ENCODE results near the gene NAGPA.

DNA sequence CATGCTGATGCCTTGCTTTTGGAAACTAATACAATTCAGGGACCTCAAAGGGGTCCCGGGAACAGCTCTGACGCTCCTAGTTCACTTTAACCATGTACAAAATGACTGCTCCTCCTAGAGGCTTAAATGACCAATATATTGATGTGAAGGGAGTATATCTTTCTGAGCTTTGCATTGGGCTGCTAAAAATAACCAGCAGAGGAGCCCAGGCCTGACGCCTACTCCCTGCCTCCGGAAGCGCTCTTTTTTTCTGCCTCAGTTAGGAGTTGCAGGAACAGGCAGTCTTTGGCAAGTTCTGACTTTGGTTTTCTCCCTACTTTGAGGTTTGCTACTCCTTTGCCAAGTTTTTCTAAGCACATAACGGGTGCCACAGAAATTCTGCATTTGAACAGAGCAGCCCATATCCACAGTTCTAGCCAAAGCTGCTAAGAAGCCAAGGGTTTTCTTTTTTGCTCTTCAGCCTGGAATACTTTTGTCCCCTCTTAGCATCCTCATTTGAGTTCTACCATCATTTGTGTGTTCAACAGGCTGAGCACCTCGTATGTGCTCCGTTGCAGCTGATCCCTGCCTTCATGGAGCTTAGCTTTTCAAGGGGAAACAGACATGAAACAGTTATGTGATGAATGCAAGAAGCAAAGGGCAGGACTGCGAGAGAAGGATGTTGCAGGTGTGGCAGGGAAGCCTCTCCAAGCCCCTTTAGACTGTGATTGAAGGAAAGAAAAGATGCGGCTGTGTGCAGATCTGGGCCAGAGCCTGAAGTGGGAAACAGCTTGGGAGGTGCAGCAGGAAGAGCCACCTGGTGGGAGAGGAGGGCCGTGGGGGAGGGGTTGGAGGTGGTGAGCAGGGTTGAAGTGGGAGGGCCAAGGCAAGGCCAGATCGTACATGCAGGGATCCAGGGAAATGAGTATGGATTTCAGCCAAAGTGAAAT, 2.8 kb upstream of the NAGPA start:
- TF ChIP-seq CTCF (IDR thresholded peaks at IDR 0.05) (no peak), EP300 (IDR thresholded peaks at IDR 0.05; ENCODE audit: low read depth) (no peak), POLR2A (IDR thresholded peaks at IDR 0.05) (no peak), POLR2AphosphoS5 (IDR thresholded peaks at IDR 0.05) (no peak)
